A549 (cell line): ENCODE measurements around the gene PROSER1.

ENCODE experiments used
- HDAC2 ChIP-seq: fragments of 200-600 bp; sonication (generic); IDR thresholded peaks from 2 replicates; pipeline ENCODE4 v1.6.1; 2016
- MYC ChIP-seq: IDR thresholded peaks from 2 replicates; pipeline ENCODE4 v1.6.1; 2012; ENCODE audit warnings: mild to moderate bottlenecking, inconsistent platforms, low read length, improper control_type of control experiment, borderline replicate concordance
- POLR2A ChIP-seq: IDR thresholded peaks from 2 replicates; pipeline ENCODE4 v1.6.1; 2012; ENCODE audit warnings: mild to moderate bottlenecking, low read length
- RAD21 ChIP-seq, 2 experiments: fragments of >200 bp in 1 of 2; sonication (Bioruptor Twin) in 1 of 2; formaldehyde crosslinking in 1 of 2; IDR thresholded peaks in 1 of 2; conservative IDR thresholded peaks in 1 of 2; 2 replicates in 1 of 2; 3 replicates in 1 of 2; pipeline ENCODE4 v1.6.1; 2012 to 2018; ENCODE audit warnings: inconsistent platforms in 1 of 2
- TF ChIP-seq, protein P1 (sequence below): fragments of >200 bp; sonication (Bioruptor Twin); formaldehyde crosslinking; IDR thresholded peaks from 3 replicates; pipeline ENCODE4 v1.5.1; 2016
- TF ChIP-seq, protein P2 (sequence below): fragments of 450-650 bp; IDR thresholded peaks from 2 replicates; pipeline ENCODE4 v1.6.1; 2014; ENCODE audit warnings: antibody characterized with exemption

DNA sequence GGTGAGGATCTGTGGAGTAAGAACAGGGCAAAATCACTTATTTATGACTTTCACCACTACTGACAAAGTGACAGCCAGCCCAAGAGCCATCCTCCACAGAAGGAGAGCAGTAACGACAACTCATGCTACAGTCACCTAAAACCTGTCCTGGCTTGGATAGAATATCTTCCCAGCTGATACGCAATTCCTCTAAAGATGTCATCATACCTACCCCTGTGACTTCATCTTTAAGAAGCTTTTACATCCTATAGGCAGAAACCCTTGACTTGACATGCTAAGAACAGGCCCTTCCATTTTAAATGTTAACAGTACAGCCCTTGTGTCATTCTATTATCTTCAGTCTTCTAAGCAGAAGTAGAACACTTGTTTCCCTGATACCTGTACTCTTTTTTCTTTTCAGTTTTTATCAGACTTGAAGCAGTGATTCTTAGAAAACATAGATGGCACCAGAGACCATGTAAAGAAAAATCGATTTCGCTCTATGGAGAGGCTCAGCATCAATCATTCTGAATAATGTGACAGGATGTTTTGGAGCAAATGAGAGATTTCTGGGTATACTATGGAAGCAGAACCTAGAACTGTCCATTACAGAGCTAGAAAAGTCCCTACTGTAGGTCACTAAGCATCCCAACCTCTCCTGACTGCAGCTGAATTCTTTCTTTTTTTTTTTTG is 67.4 kb downstream of the PROSER1 start:
- TF ChIP-seq RAD21 (conservative IDR thresholded peaks at IDR 0.05 in 1 of 2, IDR thresholded peaks at IDR 0.05 in 1 of 2) (0 out of 5 replicates have a peak, but pooled peaks of 1 of the 2 experiments have one; percentile 12), POLR2A (no peak), MYC (no peak), HDAC2 (no peak)
- TF ChIP-seq, protein P1, sequence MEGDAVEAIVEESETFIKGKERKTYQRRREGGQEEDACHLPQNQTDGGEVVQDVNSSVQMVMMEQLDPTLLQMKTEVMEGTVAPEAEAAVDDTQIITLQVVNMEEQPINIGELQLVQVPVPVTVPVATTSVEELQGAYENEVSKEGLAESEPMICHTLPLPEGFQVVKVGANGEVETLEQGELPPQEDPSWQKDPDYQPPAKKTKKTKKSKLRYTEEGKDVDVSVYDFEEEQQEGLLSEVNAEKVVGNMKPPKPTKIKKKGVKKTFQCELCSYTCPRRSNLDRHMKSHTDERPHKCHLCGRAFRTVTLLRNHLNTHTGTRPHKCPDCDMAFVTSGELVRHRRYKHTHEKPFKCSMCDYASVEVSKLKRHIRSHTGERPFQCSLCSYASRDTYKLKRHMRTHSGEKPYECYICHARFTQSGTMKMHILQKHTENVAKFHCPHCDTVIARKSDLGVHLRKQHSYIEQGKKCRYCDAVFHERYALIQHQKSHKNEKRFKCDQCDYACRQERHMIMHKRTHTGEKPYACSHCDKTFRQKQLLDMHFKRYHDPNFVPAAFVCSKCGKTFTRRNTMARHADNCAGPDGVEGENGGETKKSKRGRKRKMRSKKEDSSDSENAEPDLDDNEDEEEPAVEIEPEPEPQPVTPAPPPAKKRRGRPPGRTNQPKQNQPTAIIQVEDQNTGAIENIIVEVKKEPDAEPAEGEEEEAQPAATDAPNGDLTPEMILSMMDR = no peak
- TF ChIP-seq, protein P2, sequence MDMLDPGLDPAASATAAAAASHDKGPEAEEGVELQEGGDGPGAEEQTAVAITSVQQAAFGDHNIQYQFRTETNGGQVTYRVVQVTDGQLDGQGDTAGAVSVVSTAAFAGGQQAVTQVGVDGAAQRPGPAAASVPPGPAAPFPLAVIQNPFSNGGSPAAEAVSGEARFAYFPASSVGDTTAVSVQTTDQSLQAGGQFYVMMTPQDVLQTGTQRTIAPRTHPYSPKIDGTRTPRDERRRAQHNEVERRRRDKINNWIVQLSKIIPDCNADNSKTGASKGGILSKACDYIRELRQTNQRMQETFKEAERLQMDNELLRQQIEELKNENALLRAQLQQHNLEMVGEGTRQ = no peak
